ENCODE data around the gene CST4.

- no peak for TF ChIP-seq CTCF (IDR thresholded peaks at IDR 0.05)
- TF ChIP-seq POLR2A (IDR thresholded peaks at IDR 0.05), result no peak
Observed at GRCh38 chr20:23669327-23669726, 19.5 kb downstream of the CST4 start.

Data from sigmoid colon (tissue), 3 donors.